Mesothelial cell of epicardium (in vitro differentiated cells): Measurements from ENCODE around the gene PLD3. TPM values are rescaled to one million over a fixed set of nuclear protein-coding genes. Genes with fewer than 3 reads are reported as not detected.

ENCODE experiments used
- DNase-seq, 2 experiments: peaks; one replicate each; pipeline ENCODE4 v3.0.0; 2021; ENCODE audit warnings: low spot score in 2 of 2; ENCODE audit not compliant: unreplicated experiment in 2 of 2
- H3K27ac Mint-ChIP-seq: 2 replicates; pipeline ENCODE4 v1.8.0; 2021; ENCODE audit warnings: mixed read lengths
- H3K27me3 Mint-ChIP-seq: 2 replicates; pipeline ENCODE4 v1.8.0; 2021; ENCODE audit warnings: low read depth, mixed read lengths
- H3K36me3 Mint-ChIP-seq: 2 replicates; pipeline ENCODE4 v1.8.0; 2021; ENCODE audit warnings: mixed read lengths
- H3K4me1 Mint-ChIP-seq: 2 replicates; pipeline ENCODE4 v1.8.0; 2021; ENCODE audit warnings: mixed read lengths
- H3K4me3 Mint-ChIP-seq: 2 replicates; pipeline ENCODE4 v1.8.0; 2021; ENCODE audit warnings: mild to moderate bottlenecking, moderate library complexity, mixed read lengths
- H3K9me3 Mint-ChIP-seq: 2 replicates; pipeline ENCODE4 v1.8.0; 2021; ENCODE audit warnings: mixed read lengths
- microRNA-seq: library from miRNA; unstranded; fragments of <30 nt; microRNA quantifications from one replicate; pipeline ENCODE4 v1.2.0, GENCODE V29; 2021; ENCODE audit warnings: inconsistent platforms, mixed read lengths
- total RNA-seq: library from RNA; stranded (reverse); gene quantifications from 3 replicates; pipeline ENCODE4 v1.2.1, GENCODE V29; 2021
- TF ChIP-seq, protein P1 (sequence below): fragments of 200-600 bp; sonication (generic); IDR thresholded peaks from one replicate; pipeline ENCODE4 v1.5.0; 2021; ENCODE audit warnings: antibody characterized with exemption; ENCODE audit not compliant: unreplicated experiment

Gene PLD3
- total RNA-seq, 1 donor from 2014 or later = 369 TPM

DNA sequence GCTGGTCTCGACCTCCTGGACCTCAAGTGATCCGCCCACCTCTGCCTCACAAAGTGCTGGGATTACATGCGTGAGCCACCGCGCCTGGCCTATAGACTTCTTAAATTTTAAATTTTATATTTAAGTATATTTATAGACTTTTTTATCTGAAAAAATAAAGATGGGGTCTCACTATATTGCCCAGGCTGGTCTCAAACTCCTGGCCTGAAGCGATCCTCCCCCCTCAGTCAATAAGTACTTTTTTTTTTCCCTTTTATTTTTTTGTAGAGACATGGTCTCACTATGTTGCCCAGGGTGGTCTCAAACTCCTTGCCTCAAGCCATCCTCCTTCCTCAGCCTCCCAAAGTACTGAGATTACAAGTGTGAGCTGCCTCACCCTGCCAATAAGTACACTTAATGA is 75.4 kb downstream of the PLD3 start:
- Mint-ChIP-seq H3K9me3 (no peaks in the 10 kb centered on the region), H3K4me3 (no peak overlapping the region), H3K4me1 (peaks cover 21% of the 10 kb centered on the region), H3K27ac (no peak overlapping the region), H3K27me3 (no peaks in the 10 kb centered on the region), H3K36me3 (no peaks in the 10 kb centered on the region)
- DNase-seq = no peak
- TF ChIP-seq, protein P1, sequence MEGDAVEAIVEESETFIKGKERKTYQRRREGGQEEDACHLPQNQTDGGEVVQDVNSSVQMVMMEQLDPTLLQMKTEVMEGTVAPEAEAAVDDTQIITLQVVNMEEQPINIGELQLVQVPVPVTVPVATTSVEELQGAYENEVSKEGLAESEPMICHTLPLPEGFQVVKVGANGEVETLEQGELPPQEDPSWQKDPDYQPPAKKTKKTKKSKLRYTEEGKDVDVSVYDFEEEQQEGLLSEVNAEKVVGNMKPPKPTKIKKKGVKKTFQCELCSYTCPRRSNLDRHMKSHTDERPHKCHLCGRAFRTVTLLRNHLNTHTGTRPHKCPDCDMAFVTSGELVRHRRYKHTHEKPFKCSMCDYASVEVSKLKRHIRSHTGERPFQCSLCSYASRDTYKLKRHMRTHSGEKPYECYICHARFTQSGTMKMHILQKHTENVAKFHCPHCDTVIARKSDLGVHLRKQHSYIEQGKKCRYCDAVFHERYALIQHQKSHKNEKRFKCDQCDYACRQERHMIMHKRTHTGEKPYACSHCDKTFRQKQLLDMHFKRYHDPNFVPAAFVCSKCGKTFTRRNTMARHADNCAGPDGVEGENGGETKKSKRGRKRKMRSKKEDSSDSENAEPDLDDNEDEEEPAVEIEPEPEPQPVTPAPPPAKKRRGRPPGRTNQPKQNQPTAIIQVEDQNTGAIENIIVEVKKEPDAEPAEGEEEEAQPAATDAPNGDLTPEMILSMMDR = no peak

DNA sequence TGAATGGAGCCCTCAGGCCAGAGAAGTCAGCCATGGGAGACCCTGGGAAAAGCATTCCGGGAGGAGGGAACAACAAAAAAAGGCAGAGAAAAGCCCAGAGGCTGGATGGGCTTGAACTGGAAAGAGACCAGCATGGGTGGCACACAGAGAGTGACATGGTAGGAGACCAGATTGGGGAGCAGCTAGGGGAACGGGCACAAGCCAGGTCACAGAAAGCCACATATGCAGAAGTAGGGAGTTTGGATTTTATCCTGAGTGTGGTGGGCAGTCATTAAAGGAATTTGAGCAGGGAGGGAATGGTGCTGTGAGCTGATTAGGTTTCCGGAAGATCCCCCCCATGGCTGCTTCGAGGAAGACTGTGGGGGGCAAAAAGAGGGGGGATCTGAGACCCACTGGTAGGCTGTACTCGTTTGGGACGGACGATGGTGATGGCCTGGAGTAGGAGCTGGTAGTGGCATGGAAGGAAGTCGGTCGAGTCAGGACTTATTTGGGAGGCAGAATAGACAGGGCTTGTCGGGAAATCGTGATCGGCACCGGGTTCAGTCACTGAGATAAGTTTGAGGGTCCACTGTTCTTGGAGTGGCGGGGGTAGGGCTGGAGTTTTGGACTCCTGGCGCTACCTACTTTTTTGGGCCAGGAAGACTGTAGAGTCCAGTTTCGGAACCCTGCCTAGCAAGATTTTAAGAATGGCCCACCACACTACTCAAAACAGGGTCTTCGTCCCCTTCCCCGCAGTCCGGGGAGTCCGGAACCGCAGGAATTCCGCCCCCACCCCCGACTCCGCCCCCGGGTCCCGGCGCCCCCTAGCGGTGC is 76.3 kb downstream of the PLD3 start:
- H3K27ac Mint-ChIP-seq = peak overlapping the region; percentile 97
- H3K36me3 Mint-ChIP-seq = no peaks in the 10 kb centered on the region
- TF ChIP-seq, protein P1 = no peak
- no peaks in the 10 kb centered on the region for H3K9me3 Mint-ChIP-seq
- H3K27me3 Mint-ChIP-seq = no peaks in the 10 kb centered on the region
- H3K4me3 Mint-ChIP-seq = peak overlapping the region; percentile 90
- H3K4me1 Mint-ChIP-seq = peaks cover 21% of the 10 kb centered on the region
- no peak for DNase-seq

DNA sequence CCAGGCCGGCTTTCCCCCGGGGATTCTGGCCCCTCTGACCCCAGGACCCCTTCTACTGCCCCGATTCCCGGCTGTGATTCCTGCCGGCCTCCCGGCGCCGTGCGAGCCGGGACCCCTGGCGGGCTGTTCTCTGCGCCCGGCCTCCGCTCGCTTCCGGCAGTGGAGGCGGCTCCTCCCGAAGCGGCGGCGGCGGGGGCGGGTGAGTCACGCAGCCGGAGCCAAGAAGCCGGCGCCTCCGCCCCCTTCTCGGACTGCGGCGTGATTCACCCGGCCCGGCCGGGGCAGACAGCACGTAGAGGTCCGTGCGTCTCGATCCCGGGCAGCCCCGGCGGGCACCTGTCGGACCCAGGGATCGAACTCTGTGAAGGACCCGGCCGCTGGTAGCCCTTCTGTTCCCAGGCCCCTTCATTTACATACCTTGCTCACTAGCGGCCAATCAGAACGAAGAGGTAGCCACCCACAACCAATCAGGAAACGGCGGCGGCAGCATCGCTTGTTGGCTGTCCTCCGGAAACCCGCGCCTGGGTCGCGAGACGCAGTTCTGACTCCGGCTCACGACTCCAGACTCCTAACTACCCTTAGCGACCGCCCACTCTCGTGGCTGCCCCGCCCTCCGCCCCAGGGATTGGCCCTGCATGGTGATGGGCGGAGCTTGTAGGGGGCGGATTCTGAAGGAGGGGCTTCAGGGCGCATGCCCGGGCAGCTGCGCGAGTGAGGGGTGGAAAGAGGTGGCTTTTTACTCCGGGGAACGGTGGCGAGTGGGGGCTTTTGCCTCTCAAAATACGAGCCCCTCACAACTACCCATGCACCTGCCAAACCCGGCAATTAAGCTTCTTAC is 77.2 kb downstream of the PLD3 start, which contains the start of gene SERTAD1:
Gene SERTAD1 (minus strand): TSS at position 543 of the 838 bp plus-strand sequence. CDS start 2,446 bp downstream, outside the sequence.
- peak within 1 kb of the TSS; percentile 97 for H3K27ac Mint-ChIP-seq
- H3K9me3 Mint-ChIP-seq = no peaks in the 10 kb centered on the region
- H3K4me3 Mint-ChIP-seq = peak within 1 kb of the TSS; percentile 90
- H3K27me3 Mint-ChIP-seq = no peaks in the 10 kb centered on the region
- DNase-seq = peak; percentile 99 to 100
- H3K4me1 Mint-ChIP-seq = peaks cover 20% of the 10 kb centered on the region
- TF ChIP-seq, protein P1 = peak; percentile 91
- no peaks in the 10 kb centered on the region for H3K36me3 Mint-ChIP-seq

Small RNA genes lying within 50 kb of the gene (microRNA-seq; reads per million reads assigned to microRNA genes)
- gene MIR6796 = not detected

Other genes starting within 250 kb of the PLD3 start
- gene MAP3K10, start 157.3 kb upstream of the PLD3 start, total RNA-seq = 30.7 to 32.7 TPM (median 31.4 TPM) in 3 replicates
- not detected in 3 replicates for gene TTC9B, start 130.3 kb upstream of the PLD3 start, total RNA-seq
- gene CCNP, start 122.0 kb upstream of the PLD3 start, total RNA-seq = 0.98 to 1.8 TPM (median 1.0 TPM) in 3 replicates
- 192 to 200 TPM (median 194 TPM) in 3 replicates for gene AKT2, start 63.4 kb upstream of the PLD3 start, total RNA-seq
- 15.3 to 17.8 TPM (median 16.3 TPM) in 3 replicates for gene C19orf47, start 298 bp upstream of the PLD3 start, total RNA-seq
- gene HIPK4, start 41.5 kb downstream of the PLD3 start, total RNA-seq = 0.20 to 0.32 TPM (median 0.31 TPM) in 3 replicates
- 4.7 to 5.2 TPM (median 5.2 TPM) in 3 replicates for gene PRX, start 64.7 kb downstream of the PLD3 start, total RNA-seq
- 10.7 to 11.0 TPM (median 10.8 TPM) in 3 replicates for gene SERTAD1, start 77.3 kb downstream of the PLD3 start, total RNA-seq
- 70.0 to 75.5 TPM (median 70.5 TPM) in 3 replicates for gene SERTAD3, start 95.6 kb downstream of the PLD3 start, total RNA-seq
- 38.5 to 42.7 TPM (median 42.2 TPM) in 3 replicates for gene BLVRB, start 117.0 kb downstream of the PLD3 start, total RNA-seq
- 1.5 to 3.4 TPM (median 1.7 TPM) in 3 replicates for gene SPTBN4, start 118.3 kb downstream of the PLD3 start, total RNA-seq
- gene SHKBP1, start 228.2 kb downstream of the PLD3 start, total RNA-seq = 60.9 to 65.3 TPM (median 61.6 TPM) in 3 replicates